Kidney (tissue), 14 donors: ENCODE data around the gene WAS. TPM values are rescaled to one million over a fixed set of nuclear protein-coding genes. Genes with fewer than 3 reads are reported as not detected.

ENCODE experiments used
- DNase-seq, 5 donors: peaks; one replicate each; pipeline ENCODE4 v3.0.0-alpha.2; 2013 to 2020
- FAIRE-seq: peaks from 2 replicates; lab custom pipeline; 2012; peaks lifted over from hg19 to GRCh38; lab: Jason Lieb, UNC
- H3K27ac ChIP-seq, 2 donors: one replicate each; pipeline ENCODE4 v1.7.0; 2013; ENCODE audit warnings: low read depth in 2 of 2, low read length in 2 of 2, inconsistent platforms in 1 of 2
- H3K27me3 ChIP-seq: one replicate; pipeline ENCODE4 v1.7.1; 2013; ENCODE audit warnings: low read length, inconsistent platforms; ENCODE audit not compliant: control insufficient read depth, insufficient read depth
- H3K36me3 ChIP-seq, 3 donors: one replicate each; pipeline versions ENCODE4 v1.7.0 to v1.7.1; 2013; ENCODE audit warnings: low read length in 3 of 3, control low read depth in 1 of 3, inconsistent platforms in 1 of 3; ENCODE audit not compliant: insufficient read depth in 3 of 3, control insufficient read depth in 2 of 3
- H3K4me1 ChIP-seq, 3 donors: one replicate each; pipeline versions ENCODE4 v1.7.0 to v1.7.1; 2013; ENCODE audit warnings: low read length in 3 of 3, inconsistent platforms in 1 of 3, low read depth in 1 of 3; ENCODE audit not compliant: control insufficient read depth in 2 of 3, insufficient read depth in 2 of 3
- H3K4me3 ChIP-seq, 3 donors: one replicate each; pipeline versions ENCODE4 v1.7.0 to v1.8.1; 2013; ENCODE audit warnings: low read length in 3 of 3, control low read depth in 1 of 3, inconsistent platforms in 1 of 3
- H3K9ac ChIP-seq, 3 donors: one replicate each; pipeline versions ENCODE4 v1.7.0 to v1.7.1; 2013; ENCODE audit warnings: low read length in 3 of 3, control low read depth in 1 of 3, inconsistent platforms in 1 of 3
- H3K9me3 ChIP-seq, 3 donors: one replicate each; pipeline versions ENCODE4 v1.7.0 to v1.7.1; 2013; ENCODE audit warnings: low read length in 3 of 3, control low read depth in 1 of 3, inconsistent platforms in 1 of 3; ENCODE audit not compliant: control insufficient read depth in 2 of 3, insufficient read depth in 1 of 3
- intact Hi-C: fragments of 100-400 bp; cut with DNase I; formaldehyde crosslinking; loops from one replicate; pipeline ENCODE4 v1.11.1; 2022
- polyA plus RNA-seq: library from polyadenylated mRNA; stranded (reverse); fragments of 350-450 nt; fragmentation: Illumina TruSeq; extraction: RNeasy Lipid Tissue Mini Kit (QIAGEN cat#74804); gene quantifications from one replicate; pipeline ENCODE4 v1.2.3, GENCODE V29; 2014; ENCODE audit warnings: low read depth, low replicate concordance; ENCODE audit not compliant: insufficient read depth
- total RNA-seq: library from RNA; stranded (reverse); fragmentation: NEBNext Ultra II Directional; extraction: Animal tissue kit (Norgen Biotek cat#: 25700); gene quantifications from one replicate; pipeline ENCODE4 v1.2.1, GENCODE V29; 2021
- TF ChIP-seq, protein P1 (sequence below): IDR thresholded peaks from 3 replicates; pipeline ENCODE4 v1.5.1; 2012; ENCODE audit warnings: mild to moderate bottlenecking, moderate library complexity, borderline replicate concordance; ENCODE audit not compliant: insufficient read depth; ENCODE audit errors: extremely low read depth
- donor health status: control.
- donor health status: control.
- donor health status: control.
- donor health status: control.
- donor health status: control.
- donor health status: DM: yes; HTN: yes; CAD: no.
- donor health status: Normal renal cell carcinoma (clear cell type).

Gene WAS
- total and polyA plus RNA-seq, 2 donors from 2014 or later: 2.2 to 14.2 TPM

GRCh38 chrX:48714573-48714972 is 31.0 kb downstream of the WAS start:
- H3K9me3 ChIP-seq: no peaks in the 10 kb centered on the region
- intact Hi-C loops: no loop called here
- H3K27me3 ChIP-seq: no peaks in the 10 kb centered on the region
- FAIRE-seq: no peak
- H3K27ac ChIP-seq: no peak overlapping the region
- TF ChIP-seq, protein P1, sequence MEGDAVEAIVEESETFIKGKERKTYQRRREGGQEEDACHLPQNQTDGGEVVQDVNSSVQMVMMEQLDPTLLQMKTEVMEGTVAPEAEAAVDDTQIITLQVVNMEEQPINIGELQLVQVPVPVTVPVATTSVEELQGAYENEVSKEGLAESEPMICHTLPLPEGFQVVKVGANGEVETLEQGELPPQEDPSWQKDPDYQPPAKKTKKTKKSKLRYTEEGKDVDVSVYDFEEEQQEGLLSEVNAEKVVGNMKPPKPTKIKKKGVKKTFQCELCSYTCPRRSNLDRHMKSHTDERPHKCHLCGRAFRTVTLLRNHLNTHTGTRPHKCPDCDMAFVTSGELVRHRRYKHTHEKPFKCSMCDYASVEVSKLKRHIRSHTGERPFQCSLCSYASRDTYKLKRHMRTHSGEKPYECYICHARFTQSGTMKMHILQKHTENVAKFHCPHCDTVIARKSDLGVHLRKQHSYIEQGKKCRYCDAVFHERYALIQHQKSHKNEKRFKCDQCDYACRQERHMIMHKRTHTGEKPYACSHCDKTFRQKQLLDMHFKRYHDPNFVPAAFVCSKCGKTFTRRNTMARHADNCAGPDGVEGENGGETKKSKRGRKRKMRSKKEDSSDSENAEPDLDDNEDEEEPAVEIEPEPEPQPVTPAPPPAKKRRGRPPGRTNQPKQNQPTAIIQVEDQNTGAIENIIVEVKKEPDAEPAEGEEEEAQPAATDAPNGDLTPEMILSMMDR: no peak
- DNase-seq: no peak
- no peak overlapping the region for H3K4me3 ChIP-seq
- H3K36me3 ChIP-seq: no peaks in the 10 kb centered on the region
- H3K4me1 ChIP-seq: peaks cover 0 to 9% (median 0%) of the 10 kb centered on the region in 3 donors
- no peak overlapping the region for H3K9ac ChIP-seq

DNA sequence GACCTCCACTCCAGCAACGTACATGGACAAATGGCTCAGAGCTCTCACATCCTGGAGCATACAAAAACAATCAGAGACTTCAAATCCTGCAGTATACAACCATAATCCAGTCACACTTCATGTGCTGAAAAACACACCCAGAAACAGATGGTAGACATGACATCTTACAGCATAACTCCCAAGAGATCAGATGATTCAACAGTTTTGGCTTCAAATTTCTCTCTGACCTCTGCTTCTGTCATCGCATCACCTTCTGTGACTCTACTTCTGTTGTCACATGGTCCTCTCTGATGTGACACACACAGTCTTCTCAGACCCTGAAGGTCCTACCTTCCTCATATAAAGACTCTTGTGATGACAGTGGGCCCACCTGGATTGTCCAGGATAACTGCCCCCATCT is 31.5 kb downstream of the WAS start:
- intact Hi-C loops: no loop called here
- H3K4me1 ChIP-seq: peaks cover 0 to 9% (median 0%) of the 10 kb centered on the region in 3 donors
- no peaks in the 10 kb centered on the region for H3K9me3 ChIP-seq
- no peak for FAIRE-seq
- no peaks in the 10 kb centered on the region for H3K27me3 ChIP-seq
- no peak overlapping the region for H3K27ac ChIP-seq
- H3K4me3 ChIP-seq: no peak overlapping the region
- TF ChIP-seq, protein P1: no peak
- no peak for DNase-seq
- H3K36me3 ChIP-seq: no peaks in the 10 kb centered on the region
- no peak overlapping the region for H3K9ac ChIP-seq

DNA sequence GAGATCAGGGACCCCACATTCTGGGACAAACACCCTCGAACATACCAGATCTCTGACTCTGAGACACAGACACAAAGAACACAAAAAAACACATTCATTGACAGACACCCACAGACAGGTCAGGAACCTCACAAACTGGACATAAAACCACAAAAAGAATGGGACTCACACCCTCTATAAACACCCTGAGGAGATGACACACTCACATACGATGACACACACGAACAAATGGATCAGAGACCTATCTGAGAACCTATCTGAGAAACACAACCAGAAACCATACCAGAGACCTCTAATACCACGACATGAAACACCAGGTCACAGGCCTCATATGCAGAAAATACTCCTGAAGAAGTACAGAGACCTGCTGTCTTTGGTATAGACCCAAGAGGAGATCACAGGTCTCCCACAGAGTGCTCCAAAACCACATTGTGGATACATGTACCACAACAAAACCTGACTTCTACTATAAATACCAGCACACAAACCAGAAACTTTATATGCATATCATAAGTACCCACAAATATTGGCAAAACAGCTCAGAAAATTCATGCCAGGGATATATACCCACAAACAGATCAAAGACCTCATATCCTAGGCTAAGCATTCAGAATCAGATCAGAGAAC is 32.4 kb downstream of the WAS start:
- TF ChIP-seq, protein P1: no peak
- H3K9me3 ChIP-seq: no peaks in the 10 kb centered on the region
- no peak overlapping the region for H3K27ac ChIP-seq
- H3K4me3 ChIP-seq: no peak overlapping the region
- DNase-seq (no peak), FAIRE-seq (no peak)
- intact Hi-C loops: no loop called here
- H3K27me3 ChIP-seq: no peaks in the 10 kb centered on the region
- H3K9ac ChIP-seq: no peak overlapping the region
- no peaks in the 10 kb centered on the region for H3K36me3 ChIP-seq
- peaks cover 0 to 9% (median 0%) of the 10 kb centered on the region in 3 donors for H3K4me1 ChIP-seq

DNA sequence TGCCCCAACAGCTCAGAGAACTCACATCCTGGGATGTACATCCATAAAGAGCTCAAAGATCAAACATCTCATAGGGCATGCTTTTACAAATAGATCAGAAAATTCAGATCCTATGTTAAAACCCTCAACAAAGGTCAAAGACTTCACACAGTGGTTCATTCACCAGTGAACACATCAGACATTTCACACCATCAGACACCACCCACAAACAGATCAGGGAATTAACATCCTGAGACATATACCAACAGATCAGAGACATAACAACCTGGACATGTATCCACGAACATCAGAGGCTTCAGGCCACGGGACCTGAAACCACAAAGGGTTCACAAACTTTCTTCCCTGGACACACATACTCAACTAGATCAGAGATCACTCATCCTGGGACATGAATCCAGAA is 36.4 kb downstream of the WAS start:
- Histone ChIP-seq H3K4me1 (no peaks in the 10 kb centered on the region), H3K9me3 (no peaks in the 10 kb centered on the region), H3K27ac (no peak overlapping the region), H3K27me3 (no peaks in the 10 kb centered on the region), H3K36me3 (no peaks in the 10 kb centered on the region), H3K9ac (no peak overlapping the region), H3K4me3 (no peak overlapping the region)
- FAIRE-seq: no peak
- intact Hi-C loops: no loop called here
- DNase-seq: no peak
- TF ChIP-seq, protein P1: no peak
